Hematopoietic multipotent progenitor cell treated with erythropoietin and hydrocortisone succinate and interleukin-3 and kit ligand, for 8 days (in vitro differentiated cells): ENCODE data around the gene LAPTM4A.
A peak's percentile ranks its signal among the peaks of the same experiment; 100 is the strongest.

Experiments
- DNase-seq: peaks from one replicate; pipeline ENCODE4 v3.0.0-alpha.2; 2015

LAPTM4A gene

DNA sequence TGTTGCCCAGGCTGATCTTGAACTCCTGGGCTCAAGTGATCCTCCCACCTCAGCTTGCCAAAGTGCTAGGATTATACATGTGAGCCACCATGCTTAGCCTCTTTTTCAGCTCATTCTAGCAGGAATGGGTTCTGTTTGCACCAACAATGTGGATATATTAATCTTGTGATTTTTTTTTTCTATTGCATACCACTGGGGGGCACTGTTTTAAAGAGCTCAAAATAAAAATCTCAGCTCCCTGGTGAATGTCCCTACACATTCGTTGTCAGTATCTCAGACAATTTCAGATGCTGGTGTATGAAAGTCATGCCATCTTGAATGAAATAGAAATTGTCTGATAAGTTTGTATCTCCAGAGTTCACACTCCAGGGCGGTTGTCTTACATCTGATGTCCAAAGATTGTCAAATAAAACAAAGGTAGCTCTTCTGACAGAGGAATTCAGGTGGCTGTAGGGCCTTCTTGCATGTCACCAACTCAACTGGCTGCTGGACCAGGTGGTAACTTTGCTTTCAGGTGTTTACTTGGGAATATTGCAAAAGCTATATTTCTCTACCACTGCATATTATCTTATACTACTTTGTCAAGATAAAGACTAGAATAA, 35.8 kb downstream of the LAPTM4A start:
- peak; percentile 67 for DNase-seq

- no peak for DNase-seq
Measured at GRCh38 chr2:20013126-20013849, 38.1 kb downstream of the LAPTM4A start.

GRCh38 chr2:20012282-20013125, 38.9 kb downstream of the LAPTM4A start, which contains the start of gene MATN3:
MATN3 (minus strand) TSS chr2:20012668; CDS start chr2:20012631, 37 bp downstream.
- no peak for DNase-seq

- DNase-seq, result no peak
Measured at GRCh38 chr2:20012032-20012281, 39.5 kb downstream of the LAPTM4A start.

- DNase-seq, result no peak
Measured at GRCh38 chr2:20011276-20012031, 40.0 kb downstream of the LAPTM4A start.

DNA sequence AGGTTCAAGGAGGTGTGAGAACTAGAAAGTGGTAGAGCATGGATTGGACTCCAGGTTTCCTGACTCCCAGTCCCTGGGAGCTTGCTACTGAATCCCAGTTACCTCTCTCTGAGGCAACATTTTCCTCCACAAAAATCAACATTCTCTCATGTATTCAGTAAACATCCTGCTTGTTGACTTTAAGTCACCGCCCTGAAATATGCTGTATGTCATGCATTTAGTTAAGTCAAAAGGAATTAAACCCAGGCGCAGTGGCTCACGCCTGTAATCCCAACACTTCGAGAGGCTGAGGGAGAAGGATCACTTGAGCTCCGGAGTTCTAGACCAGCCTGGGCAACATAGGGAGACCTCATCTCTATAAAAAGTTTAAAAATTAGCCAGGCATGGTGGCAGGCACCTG, 42.7 kb downstream of the LAPTM4A start:
- DNase-seq, result no peak

DNA sequence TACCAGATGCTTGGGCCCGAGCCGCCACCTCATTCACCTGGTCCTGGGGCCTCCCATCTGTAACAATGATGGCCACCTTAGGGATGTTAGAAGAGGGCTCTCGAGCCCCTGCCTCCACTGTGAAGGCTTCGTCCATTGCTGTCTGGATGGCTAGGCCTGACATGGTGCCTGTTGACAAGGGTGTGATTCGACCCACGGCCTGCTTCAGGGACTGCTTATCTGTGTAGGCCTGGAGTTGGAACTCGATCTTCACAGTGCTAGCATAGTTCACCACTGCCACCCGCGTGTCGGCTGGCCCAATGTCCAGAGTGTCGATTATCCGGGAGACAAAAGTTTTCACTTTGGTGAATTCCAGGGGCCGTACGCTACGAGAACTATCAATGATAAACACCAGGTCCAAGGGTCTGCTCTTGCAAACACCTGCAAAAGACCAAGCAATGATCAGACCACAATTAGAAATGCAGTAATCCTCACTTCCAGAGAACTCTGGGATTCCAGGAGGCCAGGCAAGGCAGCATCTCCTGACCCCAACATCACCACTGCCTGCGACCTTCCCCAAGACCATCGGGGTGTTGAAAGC, 45.4 kb downstream of the LAPTM4A start:
- no peak for DNase-seq

GRCh38 chr2:20005067-20005627, 46.3 kb downstream of the LAPTM4A start:
- no peak for DNase-seq

DNA sequence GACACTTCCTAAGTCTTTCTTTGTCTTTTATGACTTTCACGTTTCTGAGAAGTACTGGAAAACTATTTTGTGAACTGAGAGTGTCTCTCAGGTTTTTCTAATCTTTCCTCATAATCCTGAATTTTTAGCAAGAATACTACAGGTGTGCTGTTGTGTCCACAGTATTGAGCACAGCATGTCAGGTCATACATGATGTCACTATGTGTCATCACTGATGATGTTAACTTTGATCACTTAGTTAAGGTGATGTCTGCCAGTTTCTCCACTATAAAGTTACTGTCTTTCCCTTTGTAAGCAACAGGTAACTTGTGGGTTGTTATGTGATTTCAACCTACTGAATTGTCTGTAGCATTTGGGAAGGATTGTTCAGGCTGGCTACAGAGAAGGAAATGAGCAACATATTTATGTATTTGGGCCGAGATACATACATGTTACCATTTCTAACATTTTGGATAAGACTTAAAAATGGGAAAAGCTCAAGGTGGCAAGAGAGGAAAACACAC, 50.0 kb downstream of the LAPTM4A start:
- DNase-seq, result no peak

- DNase-seq, result no peak
Measured at GRCh38 chr2:19993731-19994130, 57.7 kb downstream of the LAPTM4A start.

DNA sequence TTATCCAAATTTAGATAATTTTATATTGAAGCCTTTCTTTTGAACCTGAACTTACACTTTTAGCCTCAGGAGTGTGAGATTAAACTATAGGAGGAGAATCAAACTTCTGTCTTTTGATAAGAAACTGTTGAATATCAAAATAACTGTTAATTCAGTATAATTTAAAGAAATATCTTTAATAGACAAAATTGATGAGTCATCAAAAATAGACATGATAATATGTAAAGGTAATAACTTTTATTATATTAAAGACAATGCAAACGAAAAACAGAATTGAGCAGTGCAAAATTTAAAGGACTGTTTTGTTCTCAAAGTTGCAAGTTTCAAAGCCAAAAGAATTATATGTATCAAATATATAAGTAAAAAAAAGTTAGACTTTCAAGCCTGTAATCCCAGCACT, 59.5 kb downstream of the LAPTM4A start:
- no peak for DNase-seq

- DNase-seq, result no peak
Measured at GRCh38 chr2:19990416-19990728, 61.1 kb downstream of the LAPTM4A start.

DNA sequence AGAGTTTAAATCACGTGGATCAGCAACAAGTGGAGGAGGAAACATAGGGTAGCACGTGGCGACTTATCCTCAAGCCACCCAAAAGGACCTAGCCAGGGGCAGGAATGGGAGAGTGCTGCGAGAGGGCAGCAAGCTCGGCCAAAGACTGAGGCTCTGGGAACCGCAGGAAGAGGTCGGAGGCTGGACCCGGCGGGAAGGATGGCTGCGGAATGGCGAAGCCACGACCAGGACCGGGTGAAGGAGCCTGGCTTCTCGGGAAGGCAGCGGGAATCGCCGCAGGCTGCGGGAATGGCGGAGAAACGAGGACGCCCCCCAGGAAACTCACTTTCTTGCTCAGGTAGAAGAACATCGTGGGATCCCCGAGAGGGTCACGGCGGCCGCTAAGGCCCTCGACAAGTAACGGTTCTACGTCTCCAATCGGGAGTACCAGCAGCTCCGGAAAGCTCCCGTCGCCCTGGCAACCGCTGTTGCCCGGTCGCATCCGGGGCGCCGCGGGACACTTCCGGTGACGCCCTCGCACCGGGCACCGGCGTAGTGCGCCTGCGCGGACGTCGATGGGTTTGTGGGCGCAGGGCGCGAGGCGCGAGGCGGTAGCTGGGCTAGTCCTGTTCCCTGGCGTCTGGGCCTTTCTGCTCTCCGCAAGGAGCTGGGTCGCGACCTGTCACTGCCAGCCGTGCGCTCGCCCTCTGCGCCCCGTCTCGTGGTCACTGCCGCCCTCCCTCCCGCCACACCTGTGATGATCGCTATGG, 61.6 kb downstream of the LAPTM4A start, which contains the start of gene WDR35:
TSS of gene WDR35 (minus strand) at position 439 of the 749 bp plus-strand sequence. CDS start at position 349, 90 bp downstream.
- peak; percentile 89 for DNase-seq

- DNase-seq, result no peak
Measured at GRCh38 chr2:19989342-19989666, 62.1 kb downstream of the LAPTM4A start.

- DNase-seq, result no peak
Measured at GRCh38 chr2:19988600-19988999, 62.8 kb downstream of the LAPTM4A start.

DNA sequence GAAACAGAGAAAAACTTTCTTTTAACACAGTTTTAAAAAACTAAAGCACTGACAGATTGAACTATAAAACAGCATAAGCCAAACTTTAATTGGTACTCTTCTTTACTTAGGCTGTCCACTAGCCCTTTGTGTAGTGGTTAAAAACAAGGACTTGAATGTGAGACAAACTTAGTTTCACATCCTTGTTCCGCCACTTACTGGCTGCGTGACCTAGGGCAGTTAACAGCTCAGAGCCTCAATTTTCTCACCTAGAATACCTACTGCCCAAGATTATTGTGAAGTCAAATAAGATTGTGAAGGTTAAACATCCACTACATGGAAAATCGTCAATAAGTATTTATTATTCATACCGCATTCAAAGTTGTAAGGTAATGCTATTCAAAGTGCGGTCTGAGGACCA, 63.5 kb downstream of the LAPTM4A start:
- DNase-seq, result no peak
